MM.1S (cell line): ENCODE data around the gene ZNF224.

Experiments used
- EZH2phosphoT487 ChIP-seq: fragments of 300-600 bp; sonication (generic); IDR thresholded peaks from 2 replicates; pipeline ENCODE4 v1.6.1; 2018; ENCODE audit warnings: antibody characterized with exemption, low read length
- TF ChIP-seq, protein P1 (sequence below): fragments of 300-600 bp; sonication (generic); IDR thresholded peaks from 2 replicates; pipeline ENCODE4 v1.5.1; 2016; ENCODE audit warnings: antibody characterized with exemption, low read length, mixed read lengths

DNA sequence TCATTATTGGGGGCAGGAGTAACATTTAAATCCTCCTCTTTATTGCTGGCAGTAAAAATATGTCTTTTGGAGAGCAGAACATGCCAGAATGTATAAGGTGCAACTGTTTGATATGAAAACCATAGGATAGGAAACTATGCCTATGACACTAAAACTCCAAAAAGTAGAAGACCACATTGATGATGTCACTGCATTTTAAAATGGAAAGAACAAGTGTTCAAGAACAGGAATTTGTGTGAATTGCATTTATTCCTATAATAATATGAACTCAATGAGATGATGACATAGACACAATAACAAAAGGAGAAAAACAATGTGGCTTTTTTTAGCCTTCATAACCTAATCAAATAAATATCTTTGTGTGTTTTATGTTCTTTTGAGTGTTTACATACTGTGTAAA, 15.3 kb downstream of the ZNF224 start:
- TF ChIP-seq EZH2phosphoT487 = no peak
- TF ChIP-seq, protein P1, sequence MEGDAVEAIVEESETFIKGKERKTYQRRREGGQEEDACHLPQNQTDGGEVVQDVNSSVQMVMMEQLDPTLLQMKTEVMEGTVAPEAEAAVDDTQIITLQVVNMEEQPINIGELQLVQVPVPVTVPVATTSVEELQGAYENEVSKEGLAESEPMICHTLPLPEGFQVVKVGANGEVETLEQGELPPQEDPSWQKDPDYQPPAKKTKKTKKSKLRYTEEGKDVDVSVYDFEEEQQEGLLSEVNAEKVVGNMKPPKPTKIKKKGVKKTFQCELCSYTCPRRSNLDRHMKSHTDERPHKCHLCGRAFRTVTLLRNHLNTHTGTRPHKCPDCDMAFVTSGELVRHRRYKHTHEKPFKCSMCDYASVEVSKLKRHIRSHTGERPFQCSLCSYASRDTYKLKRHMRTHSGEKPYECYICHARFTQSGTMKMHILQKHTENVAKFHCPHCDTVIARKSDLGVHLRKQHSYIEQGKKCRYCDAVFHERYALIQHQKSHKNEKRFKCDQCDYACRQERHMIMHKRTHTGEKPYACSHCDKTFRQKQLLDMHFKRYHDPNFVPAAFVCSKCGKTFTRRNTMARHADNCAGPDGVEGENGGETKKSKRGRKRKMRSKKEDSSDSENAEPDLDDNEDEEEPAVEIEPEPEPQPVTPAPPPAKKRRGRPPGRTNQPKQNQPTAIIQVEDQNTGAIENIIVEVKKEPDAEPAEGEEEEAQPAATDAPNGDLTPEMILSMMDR = no peak
